ENCODE results near the gene TOMM5. TPM values are rescaled to one million over a fixed set of nuclear protein-coding genes. Genes with fewer than 3 reads are reported as not detected.

TOMM5 gene
- total RNA-seq, 2 donors from 2014 or later, result 110 to 115 TPM

- H3K27me3 Mint-ChIP-seq (ENCODE audit: insufficient read depth), result no peaks in the 10 kb centered on the region
- H3K4me3 ChIP-seq (ENCODE audit: low read length), result no peak overlapping the region
Measured at GRCh38 chr9:37554318-37554717, 38.1 kb downstream of the TOMM5 start.

GRCh38 chr9:37551888-37552287 lies 40.5 kb downstream of the TOMM5 start:
- H3K9me3 Mint-ChIP-seq, result peaks cover 7% of the 10 kb centered on the region
- peaks cover 32% of the 10 kb centered on the region for H3K36me3 Mint-ChIP-seq (ENCODE audit: low read depth)
- peaks cover 13% of the 10 kb centered on the region for H3K36me3 ChIP-seq (ENCODE audit: control insufficient read depth, insufficient read depth, low read length)
- H3K4me3 ChIP-seq (ENCODE audit: low read length), result no peak overlapping the region
- H3K4me1 ChIP-seq (ENCODE audit: control insufficient read depth, insufficient read depth, low read length), result peaks cover 8% of the 10 kb centered on the region
- H3K4me1 Mint-ChIP-seq, result peaks cover 14% of the 10 kb centered on the region
- H3K27ac ChIP-seq (ENCODE audit: low read depth, low read length), result no peak overlapping the region
- no peaks in the 10 kb centered on the region for H3K27me3 Mint-ChIP-seq (ENCODE audit: insufficient read depth)
- H3K27ac Mint-ChIP-seq, result no peak overlapping the region
- no peak overlapping the region for H3K4me3 Mint-ChIP-seq
- no peak for TF ChIP-seq CTCF (conservative IDR thresholded peaks at IDR 0.05)
- no peaks in the 10 kb centered on the region for H3K27me3 ChIP-seq (ENCODE audit: control insufficient read depth, insufficient read depth, low read length, poor library complexity, severe bottlenecking)
- peaks cover 17% of the 10 kb centered on the region for H3K9me3 ChIP-seq (ENCODE audit: control insufficient read depth, low read length)
- no peak overlapping the region for H3K9ac ChIP-seq (ENCODE audit: extremely low read depth, low read length, poor library complexity, severe bottlenecking)
- WGBS, 2 experiments (ENCODE audit: insufficient coverage in 1 of 2, insufficient read length in 1 of 2), result 90 to 96% methylated on average over 2 of the region's 2 CpGs
- no peak for DNase-seq

More at GRCh38 chr9:37554318-37554717, 38.1 kb downstream of the TOMM5 start:
- no peaks in the 10 kb centered on the region for H3K27me3 ChIP-seq (ENCODE audit: control insufficient read depth, insufficient read depth, low read length, poor library complexity, severe bottlenecking)
- Mint-ChIP-seq H3K4me1 (peaks cover 5% of the 10 kb centered on the region), H3K27ac (no peak overlapping the region), H3K36me3 (ENCODE audit: low read depth) (peaks cover 31% of the 10 kb centered on the region), H3K4me3 (no peak overlapping the region), H3K9me3 (no peaks in the 10 kb centered on the region)
- peaks cover 4% of the 10 kb centered on the region for H3K36me3 ChIP-seq (ENCODE audit: control insufficient read depth, insufficient read depth, low read length)
- no peaks in the 10 kb centered on the region for H3K9me3 ChIP-seq (ENCODE audit: control insufficient read depth, low read length)
- H3K9ac ChIP-seq (ENCODE audit: extremely low read depth, low read length, poor library complexity, severe bottlenecking), result no peak overlapping the region
- H3K27ac ChIP-seq (ENCODE audit: low read depth, low read length), result no peak overlapping the region
- 86 to 100% methylated on average over 2 to 3 of the region's 3 CpGs for WGBS, 2 experiments (ENCODE audit: insufficient coverage in 1 of 2, insufficient read length in 1 of 2)
- no peak for DNase-seq
- no peak for TF ChIP-seq CTCF (conservative IDR thresholded peaks at IDR 0.05)
- peaks cover 5% of the 10 kb centered on the region for H3K4me1 ChIP-seq (ENCODE audit: control insufficient read depth, insufficient read depth, low read length)

GRCh38 chr9:37551468-37551867 lies 40.9 kb downstream of the TOMM5 start:
- H3K4me3 Mint-ChIP-seq, result no peak overlapping the region
- Histone ChIP-seq H3K27ac (ENCODE audit: low read depth, low read length) (no peak overlapping the region), H3K4me3 (ENCODE audit: low read length) (no peak overlapping the region), H3K9me3 (ENCODE audit: control insufficient read depth, low read length) (peaks cover 17% of the 10 kb centered on the region), H3K9ac (ENCODE audit: extremely low read depth, low read length, poor library complexity, severe bottlenecking) (no peak overlapping the region), H3K4me1 (ENCODE audit: control insufficient read depth, insufficient read depth, low read length) (peaks cover 8% of the 10 kb centered on the region), H3K27me3 (ENCODE audit: control insufficient read depth, insufficient read depth, low read length, poor library complexity, severe bottlenecking) (no peaks in the 10 kb centered on the region), H3K36me3 (ENCODE audit: control insufficient read depth, insufficient read depth, low read length) (peaks cover 12% of the 10 kb centered on the region)
- 94 to 100% methylated on average over 2 to 3 of the region's 3 CpGs for WGBS, 2 experiments (ENCODE audit: insufficient coverage in 1 of 2, insufficient read length in 1 of 2)
- no peak overlapping the region for H3K27ac Mint-ChIP-seq
- no peak for TF ChIP-seq CTCF (conservative IDR thresholded peaks at IDR 0.05)
- H3K36me3 Mint-ChIP-seq (ENCODE audit: low read depth), result peaks cover 29% of the 10 kb centered on the region
- H3K4me1 Mint-ChIP-seq, result peaks cover 14% of the 10 kb centered on the region
- no peak for DNase-seq
- no peaks in the 10 kb centered on the region for H3K27me3 Mint-ChIP-seq (ENCODE audit: insufficient read depth)
- H3K9me3 Mint-ChIP-seq, result peaks cover 7% of the 10 kb centered on the region

Data from endodermal cell (in vitro differentiated cells).